ENCODE data around the gene HINT2. TPM values are rescaled to one million over a fixed set of nuclear protein-coding genes. Genes with fewer than 3 reads are reported as not detected.

The HINT2 gene
- total RNA-seq, 1 experiment from 2014 or later = 69.7 TPM

DNA sequence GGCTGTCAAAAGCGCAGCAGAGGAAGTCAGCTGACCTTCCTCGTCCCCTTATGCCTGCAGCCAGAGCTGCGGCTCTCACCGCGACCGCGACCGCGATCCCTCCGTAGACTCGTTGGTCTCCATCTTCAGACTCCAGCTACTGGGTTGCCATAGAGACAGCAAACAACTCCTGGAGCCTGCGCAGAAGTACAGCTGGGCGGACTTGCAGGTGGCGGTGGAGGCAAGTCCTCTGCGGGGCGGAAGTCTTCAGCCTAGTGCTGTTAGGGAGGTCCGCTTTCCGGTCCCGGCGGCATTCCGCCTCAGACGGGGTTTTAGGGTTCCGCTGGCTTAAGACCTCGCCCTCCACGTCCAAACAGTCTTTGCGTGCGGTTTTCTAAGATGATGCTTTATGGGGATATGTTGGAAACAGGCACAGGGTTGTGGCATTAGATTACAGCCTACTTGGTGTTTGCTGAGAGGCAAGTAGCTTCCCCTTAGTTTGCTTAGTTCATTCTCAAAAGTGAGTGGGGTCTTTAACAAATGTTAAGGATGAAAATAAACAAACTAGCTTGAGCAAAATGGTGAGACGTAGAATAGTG lies 2.7 kb downstream of the HINT2 start, which contains the start of gene SPAG8:
TSS of gene SPAG8 (minus strand) at position 238 of the 578 bp plus-strand sequence. CDS start at position 123, 115 bp downstream.
- no peaks in the 10 kb centered on the region for H3K36me3 ChIP-seq (ENCODE audit: low read depth, low read length)
- no peak within 1 kb of the TSS for H3K27ac ChIP-seq (ENCODE audit: low read length)
- H3K4me1 ChIP-seq (ENCODE audit: insufficient read depth, low read length) = peaks cover 14% of the 10 kb centered on the region; the same call in 1 of the 2 replicates
- H2AFZ ChIP-seq (ENCODE audit: low read length) = peak within 1 kb of the TSS; percentile 82
- peaks cover 9% of the 10 kb centered on the region for H3K79me2 ChIP-seq (ENCODE audit: low read length)
- no peaks in the 10 kb centered on the region for H3K27me3 ChIP-seq (ENCODE audit: low read length)
- H3K4me3 ChIP-seq (ENCODE audit: low read length) = peak within 1 kb of the TSS; percentile 68
- no peak within 1 kb of the TSS for H3K9ac ChIP-seq (ENCODE audit: low read length)
- intact Hi-C loops (cut with micrococcal nuclease) = no loop called here
- H4K20me1 ChIP-seq (ENCODE audit: low read length) = no peaks in the 10 kb centered on the region
- peak; percentile 57 for ATAC-seq
- no peaks in the 10 kb centered on the region for H3K9me2 ChIP-seq (replicated peaks; ENCODE audit: low read length)
- no TSS peak for BruUV-seq (replicated peaks)
- peak within 1 kb of the TSS; percentile 91 for H3K4me2 ChIP-seq (ENCODE audit: low read length)
- H3K9me3 ChIP-seq (ENCODE audit: low read length) = no peaks in the 10 kb centered on the region
- H3F3A ChIP-seq (ENCODE audit: low read length, unreplicated experiment) = no peaks in the 10 kb centered on the region
- CTCF ChIA-PET = interaction anchor here (0.7 kb wide), 1 partner anchor 22 kb away, joined by 4 read pairs; no protein-coding TSS in a partner anchor
- peak; percentile 83 for DNase-seq
- TF ChIP-seq EZH2phosphoT487 (IDR thresholded peaks at IDR 0.05; ENCODE audit: borderline replicate concordance, low read length) (no peak), EZH2 (IDR thresholded peaks at IDR 0.05; ENCODE audit: low read length, unreplicated experiment) (no peak)
- TF ChIP-seq, protein P1, sequence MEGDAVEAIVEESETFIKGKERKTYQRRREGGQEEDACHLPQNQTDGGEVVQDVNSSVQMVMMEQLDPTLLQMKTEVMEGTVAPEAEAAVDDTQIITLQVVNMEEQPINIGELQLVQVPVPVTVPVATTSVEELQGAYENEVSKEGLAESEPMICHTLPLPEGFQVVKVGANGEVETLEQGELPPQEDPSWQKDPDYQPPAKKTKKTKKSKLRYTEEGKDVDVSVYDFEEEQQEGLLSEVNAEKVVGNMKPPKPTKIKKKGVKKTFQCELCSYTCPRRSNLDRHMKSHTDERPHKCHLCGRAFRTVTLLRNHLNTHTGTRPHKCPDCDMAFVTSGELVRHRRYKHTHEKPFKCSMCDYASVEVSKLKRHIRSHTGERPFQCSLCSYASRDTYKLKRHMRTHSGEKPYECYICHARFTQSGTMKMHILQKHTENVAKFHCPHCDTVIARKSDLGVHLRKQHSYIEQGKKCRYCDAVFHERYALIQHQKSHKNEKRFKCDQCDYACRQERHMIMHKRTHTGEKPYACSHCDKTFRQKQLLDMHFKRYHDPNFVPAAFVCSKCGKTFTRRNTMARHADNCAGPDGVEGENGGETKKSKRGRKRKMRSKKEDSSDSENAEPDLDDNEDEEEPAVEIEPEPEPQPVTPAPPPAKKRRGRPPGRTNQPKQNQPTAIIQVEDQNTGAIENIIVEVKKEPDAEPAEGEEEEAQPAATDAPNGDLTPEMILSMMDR (conservative IDR thresholded peaks at IDR 0.05; ENCODE audit: low read depth, low read length) = no peak
- POLR2A ChIA-PET (ENCODE audit: unreplicated experiment) = no interaction called here

DNA sequence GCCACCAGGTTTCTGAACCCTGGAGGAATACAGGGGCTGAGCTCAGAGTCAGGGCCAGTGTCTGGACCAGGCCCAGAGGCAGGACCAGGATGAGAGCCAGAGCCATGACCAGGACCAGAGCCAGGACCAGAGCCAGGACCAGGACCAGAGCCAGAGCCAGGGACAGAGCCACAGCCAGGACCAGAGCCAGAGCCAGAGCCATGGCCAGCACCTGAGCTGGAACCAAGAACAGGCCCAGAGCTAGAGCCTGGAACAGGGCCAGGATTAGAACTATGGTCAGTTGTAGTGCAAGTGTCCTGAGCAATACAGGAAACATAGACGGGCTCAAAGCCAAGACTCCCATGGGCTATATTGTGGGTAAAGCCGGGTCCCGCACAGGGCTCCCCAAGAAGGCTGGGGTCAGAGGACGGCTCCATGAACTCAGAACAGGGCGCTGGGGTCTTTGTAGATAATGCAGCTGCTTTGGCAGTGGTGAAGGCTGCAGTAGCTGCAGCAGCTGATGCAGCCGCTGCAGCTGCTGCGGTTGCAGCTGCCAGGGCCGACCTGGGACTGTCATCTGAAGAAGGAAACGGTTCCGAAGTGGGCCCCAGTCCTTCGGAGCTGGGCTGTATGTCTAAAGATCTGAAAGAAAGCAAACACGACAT lies 3.3 kb downstream of the HINT2 start:
- no peaks in the 10 kb centered on the region for H3K9me3 ChIP-seq (ENCODE audit: low read length)
- BruUV-seq (replicated peaks) = no TSS peak
- intact Hi-C loops (cut with micrococcal nuclease) = no loop called here

More for the DNA sequence above, 3.3 kb downstream of the HINT2 start:
- TF ChIP-seq EZH2phosphoT487 (IDR thresholded peaks at IDR 0.05; ENCODE audit: borderline replicate concordance, low read length) = no peak
- TF ChIP-seq, protein P1 (conservative IDR thresholded peaks at IDR 0.05; ENCODE audit: low read depth, low read length) = no peak
- TF ChIP-seq EZH2 (IDR thresholded peaks at IDR 0.05; ENCODE audit: low read length, unreplicated experiment) = no peak
- POLR2A ChIA-PET (ENCODE audit: unreplicated experiment) = no interaction called here
- Histone ChIP-seq H3K79me2 (ENCODE audit: low read length) (peaks cover 9% of the 10 kb centered on the region), H3K27ac (ENCODE audit: low read length) (no peak overlapping the region), H3K9ac (ENCODE audit: low read length) (no peak overlapping the region), H4K20me1 (ENCODE audit: low read length) (no peaks in the 10 kb centered on the region), H3K36me3 (ENCODE audit: low read depth, low read length) (no peaks in the 10 kb centered on the region), H3K4me2 (ENCODE audit: low read length) (peak overlapping the region; percentile 91), H3K9me2 (replicated peaks; ENCODE audit: low read length) (no peaks in the 10 kb centered on the region), H3F3A (ENCODE audit: low read length, unreplicated experiment) (no peaks in the 10 kb centered on the region), H2AFZ (ENCODE audit: low read length) (peak overlapping the region; percentile 82), H3K4me1 (ENCODE audit: insufficient read depth, low read length) (peaks cover 14% of the 10 kb centered on the region; the same call in 1 of the 2 replicates), H3K27me3 (ENCODE audit: low read length) (no peaks in the 10 kb centered on the region), H3K4me3 (ENCODE audit: low read length) (peak overlapping the region; percentile 68)
- ATAC-seq (no peak), DNase-seq (no peak)
- CTCF ChIA-PET = interaction anchor here (0.7 kb wide), 1 partner anchor 21 kb away, joined by 4 read pairs; no protein-coding TSS in a partner anchor
